GM19025 (cell line): ENCODE data around the gene STOX2.

ENCODE experiments used
- ATAC-seq: cut with Tn5 transposase; IDR thresholded peaks from one replicate; pipeline ENCODE4 v1.9.1; 2021; ENCODE audit warnings: mild to moderate bottlenecking, low read depth, moderate library complexity; ENCODE audit not compliant: unreplicated experiment

Gene STOX2

GRCh38 chr4:183985786-183986185 is 80.7 kb downstream of the STOX2 start:
- no peak for ATAC-seq

GRCh38 chr4:183986291-183986970 is 81.3 kb downstream of the STOX2 start:
- ATAC-seq: no peak

- ATAC-seq: no peak
Measured at GRCh38 chr4:183986971-183987946, 82.2 kb downstream of the STOX2 start.

GRCh38 chr4:183987987-183988392 is 82.9 kb downstream of the STOX2 start:
- no peak for ATAC-seq

- ATAC-seq: no peak
Measured at GRCh38 chr4:183988874-183989273, 83.8 kb downstream of the STOX2 start.

GRCh38 chr4:183989461-183989860 is 84.4 kb downstream of the STOX2 start:
- ATAC-seq: no peak

- ATAC-seq: no peak
Measured at GRCh38 chr4:183989931-183990330, 84.8 kb downstream of the STOX2 start.

- ATAC-seq: no peak
Measured at GRCh38 chr4:183993676-183994075, 88.6 kb downstream of the STOX2 start.

- ATAC-seq: no peak
Measured at GRCh38 chr4:183995570-183995969, 90.5 kb downstream of the STOX2 start.

- ATAC-seq: no peak
Measured at GRCh38 chr4:183996868-183997267, 91.8 kb downstream of the STOX2 start.

GRCh38 chr4:183999435-183999834 is 94.3 kb downstream of the STOX2 start:
- ATAC-seq: no peak

- no peak for ATAC-seq
Measured at GRCh38 chr4:184000457-184001396, 95.6 kb downstream of the STOX2 start.

GRCh38 chr4:184003433-184003832 is 98.3 kb downstream of the STOX2 start:
- no peak for ATAC-seq

GRCh38 chr4:184007891-184008290 is 102.8 kb downstream of the STOX2 start:
- no peak for ATAC-seq

- no peak for ATAC-seq
Measured at GRCh38 chr4:184010696-184011095, 105.6 kb downstream of the STOX2 start.

- ATAC-seq: no peak
Measured at GRCh38 chr4:184011826-184012380, 106.8 kb downstream of the STOX2 start.

GRCh38 chr4:184012937-184013336 is 107.8 kb downstream of the STOX2 start:
- no peak for ATAC-seq

- ATAC-seq: no peak
Measured at GRCh38 chr4:184014301-184014700, 109.2 kb downstream of the STOX2 start.

- no peak for ATAC-seq
Measured at GRCh38 chr4:184016759-184017668, 111.9 kb downstream of the STOX2 start.
